Ascending aorta (tissue), 2 donors: ENCODE measurements around the gene MARCHF5. TPM values are rescaled to one million over a fixed set of nuclear protein-coding genes. Genes with fewer than 3 reads are reported as not detected.
"Not testable (repeated sequence)": the region's sequence is repeated elsewhere in the genome, so short reads cannot be mapped to it uniquely, and the experiment has no call there.

ENCODE experiments used
- DNase-seq, 2 donors: peaks; one replicate each; pipeline ENCODE4 v3.0.0-alpha.2; 2019; ENCODE audit warnings: low spot score in 2 of 2
- H3K27ac ChIP-seq, 2 donors: fragments of 200-600 bp; sonication (generic); one replicate each; pipeline ENCODE4 v1.5.1; 2016 to 2017; ENCODE audit warnings: mild to moderate bottlenecking in 1 of 2
- H3K27me3 ChIP-seq: fragments of 200-600 bp; sonication (generic); one replicate; pipeline ENCODE4 v1.5.1; 2017
- H3K36me3 ChIP-seq, 2 donors: fragments of 200-600 bp; sonication (generic); one replicate each; pipeline ENCODE4 v1.5.1; 2016
- H3K4me1 ChIP-seq, 2 donors: fragments of 200-600 bp; sonication (generic); one replicate each; pipeline ENCODE4 v1.5.1; 2016 to 2017; ENCODE audit warnings: mild to moderate bottlenecking in 1 of 2
- H3K4me3 ChIP-seq, 2 donors: fragments of 200-600 bp; sonication (generic); one replicate each; pipeline ENCODE4 v1.5.1; 2016 to 2017; ENCODE audit warnings: mild to moderate bottlenecking in 1 of 2
- H3K9me3 ChIP-seq, 2 donors: fragments of 200-600 bp; sonication (generic); one replicate each; pipeline ENCODE4 v1.5.1; 2016
- CTCF ChIP-seq, 3 experiments: fragments of 200-600 bp in 2 of 3; fragments of 450-650 bp in 1 of 3; sonication (generic) in 2 of 3; IDR thresholded peaks; one replicate each; pipeline ENCODE4 v1.5.1; 2016 to 2019; ENCODE audit warnings: antibody characterized with exemption in 3 of 3, mild to moderate bottlenecking in 1 of 3, moderate library complexity in 1 of 3
- intact Hi-C: fragments of 100-400 bp; cut with DNase I; formaldehyde crosslinking; loops from one replicate; pipeline ENCODE4 v1.15.1; 2023
- total RNA-seq: library from RNA; depleted of rRNA; stranded (reverse); fragments of >200 nt; gene quantifications from one replicate; pipeline ENCODE4 v1.1.0, GENCODE V29; 2016

Gene MARCHF5
- total RNA-seq, 1 donor from 2014 or later: 5.5 TPM

GRCh38 chr10:92384741-92385140, 93.8 kb downstream of the MARCHF5 start:
- H3K9me3 ChIP-seq: no peaks in the 10 kb centered on the region
- intact Hi-C loops: no loop called here
- H3K27ac ChIP-seq: no peak overlapping the region
- no peaks in the 10 kb centered on the region for H3K36me3 ChIP-seq
- no peak for TF ChIP-seq CTCF (IDR thresholded peaks at IDR 0.05)
- DNase-seq: no peak
- no peak overlapping the region for H3K4me3 ChIP-seq
- H3K27me3 ChIP-seq: no peaks in the 10 kb centered on the region
- H3K4me1 ChIP-seq: no peaks in the 10 kb centered on the region

- no peak for TF ChIP-seq CTCF (IDR thresholded peaks at IDR 0.05)
- Histone ChIP-seq H3K27ac (no peak overlapping the region), H3K4me1 (no peaks in the 10 kb centered on the region), H3K9me3 (no peaks in the 10 kb centered on the region), H3K4me3 (no peak overlapping the region), H3K36me3 (no peaks in the 10 kb centered on the region), H3K27me3 (no peaks in the 10 kb centered on the region)
- DNase-seq: no peak
- intact Hi-C loops: no loop called here
Observed at GRCh38 chr10:92385831-92386230, 94.9 kb downstream of the MARCHF5 start.

GRCh38 chr10:92387289-92387940, 96.4 kb downstream of the MARCHF5 start:
- DNase-seq: no peak
- no peaks in the 10 kb centered on the region for H3K36me3 ChIP-seq
- H3K9me3 ChIP-seq: no peaks in the 10 kb centered on the region
- H3K27me3 ChIP-seq: no peaks in the 10 kb centered on the region
- intact Hi-C loops: no loop called here
- H3K4me1 ChIP-seq: no peaks in the 10 kb centered on the region
- no peak for TF ChIP-seq CTCF (IDR thresholded peaks at IDR 0.05)
- no peak overlapping the region for H3K4me3 ChIP-seq
- H3K27ac ChIP-seq: no peak overlapping the region

GRCh38 chr10:92393173-92393572, 102.2 kb downstream of the MARCHF5 start:
- intact Hi-C loops, H3K4me3 ChIP-seq, H3K36me3 ChIP-seq, H3K4me1 ChIP-seq, DNase-seq, H3K9me3 ChIP-seq, H3K27ac ChIP-seq, H3K27me3 ChIP-seq: not testable (repeated sequence)

GRCh38 chr10:92395271-92395670, 104.3 kb downstream of the MARCHF5 start:
- H3K27ac ChIP-seq: no peak overlapping the region
- no peaks in the 10 kb centered on the region for H3K27me3 ChIP-seq
- DNase-seq: no peak
- no peak for TF ChIP-seq CTCF (IDR thresholded peaks at IDR 0.05)
- H3K36me3 ChIP-seq: no peaks in the 10 kb centered on the region
- H3K4me3 ChIP-seq: no peak overlapping the region
- intact Hi-C loops: no loop called here
- no peaks in the 10 kb centered on the region for H3K4me1 ChIP-seq
- no peaks in the 10 kb centered on the region for H3K9me3 ChIP-seq

- H3K36me3 ChIP-seq, H3K4me3 ChIP-seq, intact Hi-C loops, DNase-seq, H3K27me3 ChIP-seq, H3K9me3 ChIP-seq, H3K27ac ChIP-seq, H3K4me1 ChIP-seq: not testable (repeated sequence)
Observed at GRCh38 chr10:92402234-92402633, 111.3 kb downstream of the MARCHF5 start.

Other genes starting within 250 kb of the MARCHF5 start
- gene CPEB3, start 89 bp upstream of the MARCHF5 start, total RNA-seq: 2.8 TPM